K562 (cell line): ENCODE measurements around the gene THUMPD2. TPM values are rescaled to one million over a fixed set of nuclear protein-coding genes. Genes with fewer than 3 reads are reported as not detected.
A peak's percentile ranks its signal among the peaks of the same experiment; 100 is the strongest.

Source experiments
- ATAC-seq: fragments of 200-7000 bp; cut with Tn5 transposase; 3 replicates; pipeline ENCODE4 v1.9.1; 2020; ENCODE audit warnings: moderate library complexity
- BruUV-seq: library from RNA; stranded (reverse); fragments of 400-500 nt; replicated peaks from 2 replicates; lab custom pipeline; 2021; lab: Mats Ljungman, UMichigan
- CTCF ChIA-PET: fragments of 300-600 bp; formaldehyde crosslinking; extraction: SDS; loops from one replicate; lab custom pipeline; 2021; ENCODE audit warnings: low intra/inter-chr PET ratio; lab: Yijun Ruan, JAX
- POLR2A ChIA-PET: fragments of 300-600, 350-650 bp; sonication (Branson Sonifier 250); formaldehyde crosslinking; extraction: SDS; loops from one replicate; lab custom pipeline; 2021; ENCODE audit warnings: antibody characterized with exemption, inconsistent platforms; lab: Yijun Ruan, JAX
- DNase-seq, 4 experiments: peaks; one replicate each; pipeline versions ENCODE4 v3.0.0 to v3.0.0-alpha.2; 2011 to 2018; ENCODE audit warnings: low spot score in 3 of 4, mixed read lengths in 3 of 4; ENCODE audit errors: extremely low read depth in 1 of 4
- FAIRE-seq: peaks from 2 replicates; lab custom pipeline; 2011; peaks lifted over from hg19 to GRCh38; lab: Jason Lieb, UNC
- H2AFZ ChIP-seq: 2 replicates; pipeline ENCODE4 v1.6.0; 2011; ENCODE audit warnings: low read depth, low read length, control low read depth, inconsistent platforms
- H3K27ac ChIP-seq: fragments of 200-600 bp; 3 replicates; pipeline ENCODE4 v1.8.0; 2011; ENCODE audit warnings: low read depth, mild to moderate bottlenecking, control low read depth, inconsistent platforms, low read length, moderate library complexity, mixed read lengths; ENCODE audit errors: extremely low read depth
- H3K27me3 ChIP-seq, 2 experiments: fragments of 300-600 bp in 1 of 2; 2 replicates in 1 of 2; 3 replicates in 1 of 2; pipeline versions ENCODE4 v1.6.0 to v1.8.0; 2011; ENCODE audit warnings: inconsistent platforms in 2 of 2, low read length in 2 of 2, mild to moderate bottlenecking in 1 of 2, mixed read lengths in 1 of 2, moderate library complexity in 1 of 2; ENCODE audit not compliant: control insufficient read depth in 2 of 2, insufficient read depth in 2 of 2
- H3K36me3 ChIP-seq: fragments of 300-600 bp; 3 replicates; pipeline ENCODE4 v1.8.0; 2011; ENCODE audit warnings: mild to moderate bottlenecking, low read length, inconsistent platforms; ENCODE audit not compliant: control insufficient read depth, insufficient read depth
- H3K4me1 ChIP-seq, 2 experiments: fragments of 200-600 bp in 1 of 2; replicated peaks in 1 of 2; 2 replicates in 1 of 2; 3 replicates in 1 of 2; pipeline versions ENCODE4 v1.5.1 to v1.8.0; 2011; ENCODE audit warnings: inconsistent platforms in 2 of 2, low read length in 2 of 2, mild to moderate bottlenecking in 1 of 2, mixed read lengths in 1 of 2, moderate library complexity in 1 of 2; ENCODE audit not compliant: control insufficient read depth in 2 of 2, insufficient read depth in 2 of 2
- H3K4me2 ChIP-seq: 2 replicates; pipeline ENCODE4 v1.6.1; 2011; ENCODE audit warnings: low read length, control low read depth, inconsistent platforms, mixed read lengths; ENCODE audit not compliant: insufficient read depth
- H3K4me3 ChIP-seq: fragments of 200-600 bp; sonication (generic), shearing (Covaris generic); 2 replicates; pipeline ENCODE4 v1.5.1; 2016; ENCODE audit warnings: control low read depth, inconsistent platforms
- H3K79me2 ChIP-seq: fragments of 200-600 bp; 3 replicates; pipeline ENCODE4 v1.8.0; 2011; ENCODE audit warnings: low read length, inconsistent platforms; ENCODE audit not compliant: control insufficient read depth, insufficient read depth
- H3K9ac ChIP-seq, 2 experiments: 2 replicates each; pipeline versions ENCODE4 v1.6.0 to v1.6.1; 2011; ENCODE audit warnings: low read depth in 2 of 2, low read length in 2 of 2, control low read depth in 1 of 2, inconsistent platforms in 1 of 2, mild to moderate bottlenecking in 1 of 2, mixed read lengths in 1 of 2; ENCODE audit not compliant: insufficient read depth in 1 of 2
- H3K9me1 ChIP-seq: one replicate; pipeline ENCODE4 v1.6.0; 2011; ENCODE audit warnings: inconsistent platforms, mild to moderate bottlenecking, low read length, moderate library complexity; ENCODE audit not compliant: control insufficient read depth, insufficient read depth
- H3K9me3 ChIP-seq: replicated peaks from 2 replicates; pipeline ENCODE4 v1.5.1; 2011; ENCODE audit warnings: low read depth, low read length, inconsistent platforms; ENCODE audit not compliant: control insufficient read depth, insufficient read depth
- H4K20me1 ChIP-seq: replicated peaks from 2 replicates; pipeline ENCODE4 v1.6.1; 2011; ENCODE audit warnings: low read length, inconsistent platforms, mixed read lengths; ENCODE audit not compliant: control insufficient read depth, insufficient read depth
- ASH1L ChIP-seq: fragments of 450-650 bp; IDR thresholded peaks from 2 replicates; pipeline ENCODE4 v1.6.1; 2018; ENCODE audit warnings: borderline replicate concordance, mild to moderate bottlenecking, low read depth; ENCODE audit not compliant: partially characterized antibody
- KLF16 ChIP-seq: IDR thresholded peaks from 2 replicates; pipeline ENCODE4 v1.6.1; 2016; ENCODE audit warnings: antibody characterized with exemption
- PCBP1 ChIP-seq: fragments of 200-400 bp; formaldehyde crosslinking; IDR thresholded peaks from 2 replicates; pipeline ENCODE4 v1.6.1; 2018; ENCODE audit warnings: mild to moderate bottlenecking, low read depth, low read length; ENCODE audit not compliant: poor library complexity, severe bottlenecking
- RAD21 ChIP-seq, 2 experiments: fragments of 250-450 bp in 1 of 2; fragments of 450-650 bp in 1 of 2; sonication (Bioruptor Pico) in 1 of 2; formaldehyde crosslinking in 1 of 2; IDR thresholded peaks in 1 of 2; conservative IDR thresholded peaks in 1 of 2; 2 replicates each; pipeline versions ENCODE4 v1.4.0 to v1.8.0; 2020 to 2022; ENCODE audit warnings: mild to moderate bottlenecking in 2 of 2, moderate library complexity in 1 of 2
- SMC3 ChIP-seq: conservative IDR thresholded peaks from 2 replicates; pipeline ENCODE4 v1.6.1; 2011; ENCODE audit warnings: low read depth, low read length, improper control_type of control experiment; ENCODE audit not compliant: insufficient read depth
- YBX1 ChIP-seq: fragments of 450-650 bp; IDR thresholded peaks from 2 replicates; pipeline ENCODE4 v1.7.1; 2016; ENCODE audit warnings: mild to moderate bottlenecking
- WGBS: fragments of 100-300 bp; shearing (Covaris generic); methylation state at CpG from one replicate; pipeline ENCODE4 v1.1.6; 2016; ENCODE audit warnings: low coverage, mixed read lengths; ENCODE audit not compliant: insufficient coverage; ENCODE audit errors: missing lambda C conversion rate; 5-methylcytosine and 5-hydroxymethylcytosine counted together
- in situ Hi-C: fragments of 300-500 bp; cut with MboI; formaldehyde crosslinking; loops from 4 replicates; pipeline ENCODE4 v1.15.0; 2018; ENCODE audit warnings: inconsistent platforms, mixed read lengths
- intact Hi-C: fragments of 100-400 bp; cut with micrococcal nuclease; formaldehyde crosslinking; loops from 2 replicates; pipeline ENCODE4 v1.14.2; 2022
- polyA plus RNA-seq, 8 experiments: library from polyadenylated mRNA; depleted of rRNA in 4 of 8; stranded (reverse) in 5 of 8; unstranded in 3 of 8; fragments of >200 nt; fragmentation: Nextera tagmentation in 2 of 8; fragmentation: Illumina TruSeq in 1 of 8; extraction: Ambion mirVana in 2 of 8; extraction: Trizol in 1 of 8; gene quantifications; 2 replicates each; pipeline versions ENCODE4 v1.2.1 to v1.2.3, GENCODE V29; 2011 to 2014; ENCODE audit warnings: inconsistent platforms in 1 of 8, missing spikeins in 1 of 8
- total RNA-seq, 7 experiments: library from RNA; depleted of rRNA in 6 of 7; stranded (reverse); fragments of >200 nt in 6 of 7; fragmentation: Illumina TruSeq in 2 of 7; extraction: Trizol in 2 of 7; gene quantifications; 2 replicates each; pipeline versions ENCODE4 v1.2.1 to v1.2.3, GENCODE V29; 2011 to 2021; ENCODE audit warnings: low replicate concordance in 1 of 7
- TF ChIP-seq, protein P1 (sequence below), 2 experiments: fragments of 450-650 bp; formaldehyde crosslinking in 1 of 2; IDR thresholded peaks; 2 replicates each; pipeline versions ENCODE4 v1.4.0 to v1.6.1; 2014 to 2020; ENCODE audit warnings: mild to moderate bottlenecking in 2 of 2, borderline replicate concordance in 1 of 2, low read depth in 1 of 2
- TF ChIP-seq, protein P2 (sequence below), 3 experiments: IDR thresholded peaks in 2 of 3; conservative IDR thresholded peaks in 1 of 3; 2 replicates each; pipeline ENCODE4 v1.5.1; 2011 to 2012; ENCODE audit warnings: low read length in 3 of 3, mild to moderate bottlenecking in 3 of 3, control low read depth in 2 of 3, improper control_type of control experiment in 1 of 3, inconsistent platforms in 1 of 3, low read depth in 1 of 3, mixed read lengths in 1 of 3, moderate library complexity in 1 of 3; ENCODE audit not compliant: insufficient read depth in 2 of 3

THUMPD2 gene
- total and polyA plus RNA-seq, 9 of the 15 experiments (the other 6 are each of a cell fraction or from before 2014, with no cell fraction given): 9.6 to 40.4 (median 24.0) TPM

- Histone ChIP-seq H3K4me3 (no peak overlapping the region), H3K4me2 (no peak overlapping the region), H3K4me1 (no peaks in the 10 kb centered on the region), H3K36me3 (peaks cover 11% of the 10 kb centered on the region), H3K9ac (no peak overlapping the region), H3K9me1 (no peaks in the 10 kb centered on the region), H3K27ac (no peak overlapping the region), H3K27me3 (peaks cover 0 to 10% of the 10 kb centered on the region in 2 experiments; a peak in 1 of 5 replicates), H3K9me3 (no peaks in the 10 kb centered on the region), H2AFZ (no peak overlapping the region), H4K20me1 (0 out of 2 replicates have a peak, but pooled peaks cover 2% of the 10 kb centered on the region), H3K79me2 (no peaks in the 10 kb centered on the region)
- in situ Hi-C loops: no loop called here
- TF ChIP-seq ASH1L (no peak), KLF16 (peak; percentile 43), SMC3 (peak; percentile 56), PCBP1 (no peak), RAD21 (CRISPR knock-in tag; conservative IDR thresholded peaks at IDR 0.05 in 1 of 2, IDR thresholded peaks at IDR 0.05 in 1 of 2) (peak; percentile 30 to 63; a peak in 3 of 4 replicates), YBX1 (no peak)
- TF ChIP-seq, protein P1, sequence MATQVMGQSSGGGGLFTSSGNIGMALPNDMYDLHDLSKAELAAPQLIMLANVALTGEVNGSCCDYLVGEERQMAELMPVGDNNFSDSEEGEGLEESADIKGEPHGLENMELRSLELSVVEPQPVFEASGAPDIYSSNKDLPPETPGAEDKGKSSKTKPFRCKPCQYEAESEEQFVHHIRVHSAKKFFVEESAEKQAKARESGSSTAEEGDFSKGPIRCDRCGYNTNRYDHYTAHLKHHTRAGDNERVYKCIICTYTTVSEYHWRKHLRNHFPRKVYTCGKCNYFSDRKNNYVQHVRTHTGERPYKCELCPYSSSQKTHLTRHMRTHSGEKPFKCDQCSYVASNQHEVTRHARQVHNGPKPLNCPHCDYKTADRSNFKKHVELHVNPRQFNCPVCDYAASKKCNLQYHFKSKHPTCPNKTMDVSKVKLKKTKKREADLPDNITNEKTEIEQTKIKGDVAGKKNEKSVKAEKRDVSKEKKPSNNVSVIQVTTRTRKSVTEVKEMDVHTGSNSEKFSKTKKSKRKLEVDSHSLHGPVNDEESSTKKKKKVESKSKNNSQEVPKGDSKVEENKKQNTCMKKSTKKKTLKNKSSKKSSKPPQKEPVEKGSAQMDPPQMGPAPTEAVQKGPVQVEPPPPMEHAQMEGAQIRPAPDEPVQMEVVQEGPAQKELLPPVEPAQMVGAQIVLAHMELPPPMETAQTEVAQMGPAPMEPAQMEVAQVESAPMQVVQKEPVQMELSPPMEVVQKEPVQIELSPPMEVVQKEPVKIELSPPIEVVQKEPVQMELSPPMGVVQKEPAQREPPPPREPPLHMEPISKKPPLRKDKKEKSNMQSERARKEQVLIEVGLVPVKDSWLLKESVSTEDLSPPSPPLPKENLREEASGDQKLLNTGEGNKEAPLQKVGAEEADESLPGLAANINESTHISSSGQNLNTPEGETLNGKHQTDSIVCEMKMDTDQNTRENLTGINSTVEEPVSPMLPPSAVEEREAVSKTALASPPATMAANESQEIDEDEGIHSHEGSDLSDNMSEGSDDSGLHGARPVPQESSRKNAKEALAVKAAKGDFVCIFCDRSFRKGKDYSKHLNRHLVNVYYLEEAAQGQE (IDR thresholded peaks at IDR 0.05; ENCODE audit: borderline replicate concordance): peak; percentile 12; the same call in 1 of the 2 replicates
- TF ChIP-seq, protein P1 (CRISPR knock-in tag; IDR thresholded peaks at IDR 0.05; ENCODE audit: low read depth): no peak
- TF ChIP-seq, protein P2, sequence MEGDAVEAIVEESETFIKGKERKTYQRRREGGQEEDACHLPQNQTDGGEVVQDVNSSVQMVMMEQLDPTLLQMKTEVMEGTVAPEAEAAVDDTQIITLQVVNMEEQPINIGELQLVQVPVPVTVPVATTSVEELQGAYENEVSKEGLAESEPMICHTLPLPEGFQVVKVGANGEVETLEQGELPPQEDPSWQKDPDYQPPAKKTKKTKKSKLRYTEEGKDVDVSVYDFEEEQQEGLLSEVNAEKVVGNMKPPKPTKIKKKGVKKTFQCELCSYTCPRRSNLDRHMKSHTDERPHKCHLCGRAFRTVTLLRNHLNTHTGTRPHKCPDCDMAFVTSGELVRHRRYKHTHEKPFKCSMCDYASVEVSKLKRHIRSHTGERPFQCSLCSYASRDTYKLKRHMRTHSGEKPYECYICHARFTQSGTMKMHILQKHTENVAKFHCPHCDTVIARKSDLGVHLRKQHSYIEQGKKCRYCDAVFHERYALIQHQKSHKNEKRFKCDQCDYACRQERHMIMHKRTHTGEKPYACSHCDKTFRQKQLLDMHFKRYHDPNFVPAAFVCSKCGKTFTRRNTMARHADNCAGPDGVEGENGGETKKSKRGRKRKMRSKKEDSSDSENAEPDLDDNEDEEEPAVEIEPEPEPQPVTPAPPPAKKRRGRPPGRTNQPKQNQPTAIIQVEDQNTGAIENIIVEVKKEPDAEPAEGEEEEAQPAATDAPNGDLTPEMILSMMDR (IDR thresholded peaks at IDR 0.05 in 2 of 3, conservative IDR thresholded peaks at IDR 0.05 in 1 of 3; ENCODE audit: insufficient read depth in 2 of 3, low read depth in 1 of 3, low read length in 3 of 3): peak; percentile 72 to 81 (median 80)
- DNase-seq (peak; percentile 42 to 58 (median 48)), ATAC-seq (peak; percentile 86), FAIRE-seq (peak; percentile 64)
- CTCF ChIA-PET: interaction anchor here (1.1 kb wide), 1 partner anchor 348 kb away, joined by 3 read pairs; no protein-coding TSS in a partner anchor
- POLR2A ChIA-PET: interaction anchor here (1.3 kb wide), 1 partner anchor 11 kb away, joined by 4 read pairs; no protein-coding TSS in a partner anchor
- intact Hi-C loops: loop anchor here (10.0 kb wide), 1 partner anchor 664 kb away; no protein-coding TSS in a partner anchor
- 22% methylated on average over 5 of the region's 5 CpGs for WGBS
- no TSS peak for BruUV-seq
These were observed 50.1 kb downstream of the THUMPD2 start for GRCh38 chr2:39728941-39729351.
